Stimulated activated CD4-positive, alpha-beta T cell treated with anti-CD3 and anti-CD28 coated beads, Interleukin-2, amount 100 ng/mL, for 48 hours (primary cell): ENCODE data around the gene NHS.

ENCODE experiments used
- DNase-seq, 2 donors: peaks; one replicate each; pipeline ENCODE4 v3.0.0-alpha.2; 2020

NHS gene

GRCh38 chrX:17595456-17596035, 220.5 kb downstream of the NHS start:
- no peak for DNase-seq

GRCh38 chrX:17596061-17596460, 221.1 kb downstream of the NHS start:
- no peak for DNase-seq

GRCh38 chrX:17596546-17597205, 221.7 kb downstream of the NHS start:
- DNase-seq: no peak

- no peak for DNase-seq
Measured at GRCh38 chrX:17597327-17597726, 222.3 kb downstream of the NHS start.

DNA sequence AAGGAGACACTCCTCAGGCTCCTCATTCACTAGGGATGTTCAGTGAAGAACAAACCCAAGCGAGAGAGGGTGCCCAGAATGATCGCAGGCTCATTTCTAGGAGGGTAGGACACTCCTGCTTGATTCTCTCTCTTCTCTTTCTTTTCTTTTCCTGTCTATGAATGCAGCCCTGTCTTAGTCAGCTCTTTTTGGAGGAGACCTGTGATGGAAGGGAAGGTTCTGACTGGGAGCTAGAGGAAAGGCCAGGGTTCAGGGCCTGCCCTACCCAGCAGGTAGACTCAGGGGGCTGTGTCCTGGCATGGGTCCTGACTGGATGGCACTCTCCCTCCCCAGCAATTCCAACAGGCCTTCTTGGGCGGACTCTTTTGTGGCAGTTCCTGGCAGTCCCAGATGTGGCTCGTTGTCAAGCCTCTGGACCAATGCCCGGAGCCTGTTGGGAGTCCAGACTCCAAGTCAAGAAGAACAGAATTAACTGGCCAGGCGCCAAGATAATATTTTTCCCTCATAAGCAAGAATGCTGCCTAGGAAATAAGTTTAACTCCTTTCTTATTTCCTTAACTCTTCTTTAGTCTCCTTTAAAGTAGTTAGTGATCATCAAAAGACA, 222.9 kb downstream of the NHS start:
- no peak for DNase-seq

- no peak for DNase-seq
Measured at GRCh38 chrX:17601441-17602200, 226.6 kb downstream of the NHS start.

DNA sequence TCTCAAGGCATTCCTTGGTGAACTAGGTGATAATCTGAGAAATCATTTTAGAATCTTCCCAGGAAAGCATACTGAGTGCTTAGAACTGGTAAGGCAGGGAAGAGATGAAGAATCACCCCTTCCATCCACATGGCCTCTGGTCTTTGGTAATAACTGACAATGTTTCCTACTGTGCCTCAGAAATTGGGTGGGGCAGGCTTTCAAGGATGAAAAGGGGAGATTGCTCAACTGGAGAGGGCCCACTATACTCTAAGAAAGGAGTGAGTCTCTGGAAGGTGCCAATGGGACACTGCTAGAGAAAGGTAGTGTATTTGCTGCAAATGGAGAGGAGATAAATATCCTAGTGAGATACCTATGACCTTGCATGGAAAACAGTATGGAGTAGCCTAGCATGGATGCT, 227.2 kb downstream of the NHS start:
- no peak for DNase-seq

DNA sequence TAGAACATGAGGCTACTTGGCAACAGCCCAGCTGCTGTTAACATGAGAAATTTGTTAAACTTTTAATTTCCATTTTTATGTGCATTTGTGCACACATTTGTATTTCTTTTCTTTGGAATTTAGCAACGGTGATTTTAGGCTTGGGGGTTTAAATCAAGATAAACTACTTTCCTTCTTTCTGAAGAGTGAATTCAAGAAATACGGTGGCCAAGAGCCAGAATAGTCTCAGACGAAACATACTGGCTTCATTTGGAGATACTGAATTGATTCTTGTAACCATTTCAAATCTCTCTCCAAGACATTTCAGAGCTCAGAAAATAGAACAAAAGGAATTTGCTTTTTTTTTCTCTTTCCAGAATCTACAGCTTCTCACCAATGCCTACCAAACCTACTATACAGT, 228.2 kb downstream of the NHS start:
- DNase-seq: no peak

GRCh38 chrX:17605676-17606075, 230.7 kb downstream of the NHS start:
- DNase-seq: no peak

DNA sequence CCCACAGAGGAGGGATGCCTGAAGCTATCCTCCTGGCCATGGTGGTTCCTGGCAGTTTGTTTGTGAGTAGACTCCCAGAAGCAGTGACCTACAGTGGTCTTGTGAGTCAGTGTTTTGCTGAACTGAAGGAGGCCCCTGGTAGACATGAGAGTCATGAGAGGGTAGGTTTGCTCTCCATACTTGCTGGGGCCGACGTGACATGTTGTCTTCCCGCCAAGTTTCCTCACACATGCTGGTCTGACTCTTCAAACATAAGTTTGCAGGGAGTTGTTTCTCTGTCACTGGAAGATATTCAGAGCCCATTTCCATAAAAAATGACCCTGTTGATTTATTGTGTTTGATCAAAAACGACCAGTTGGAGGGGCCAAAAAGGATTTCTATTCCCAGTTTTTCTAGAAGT, 231.2 kb downstream of the NHS start:
- DNase-seq: no peak

- no peak for DNase-seq
Measured at GRCh38 chrX:17608888-17609287, 233.9 kb downstream of the NHS start.

- DNase-seq: no peak
Measured at GRCh38 chrX:17610788-17611187, 235.8 kb downstream of the NHS start.

GRCh38 chrX:17613979-17614588, 239.1 kb downstream of the NHS start:
- DNase-seq: no peak

DNA sequence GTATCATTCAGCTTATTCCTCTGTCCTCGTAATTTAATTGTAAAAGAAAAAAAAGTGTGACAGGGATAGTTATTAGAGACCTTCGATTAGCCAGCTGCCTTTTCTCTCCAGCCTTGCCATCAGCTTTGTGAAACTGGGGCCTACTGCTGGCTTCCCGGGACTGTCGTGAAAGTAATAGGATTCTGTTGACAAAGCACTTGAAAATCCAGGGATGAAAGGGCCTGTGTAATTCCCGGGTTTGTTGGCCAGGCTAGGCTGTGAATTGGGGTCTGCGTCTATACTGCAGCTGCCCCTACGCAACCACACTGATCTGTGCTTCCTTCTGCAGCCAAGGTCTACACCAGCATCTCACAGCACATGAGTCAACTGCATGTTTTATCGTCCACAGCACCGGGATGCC, 241.9 kb downstream of the NHS start:
- no peak for DNase-seq

- DNase-seq: no peak
Measured at GRCh38 chrX:17617806-17618205, 242.8 kb downstream of the NHS start.

GRCh38 chrX:17621566-17622270, 246.7 kb downstream of the NHS start:
- no peak for DNase-seq

GRCh38 chrX:17622331-17622730, 247.3 kb downstream of the NHS start:
- no peak for DNase-seq

GRCh38 chrX:17623750-17624149, 248.8 kb downstream of the NHS start:
- no peak for DNase-seq

DNA sequence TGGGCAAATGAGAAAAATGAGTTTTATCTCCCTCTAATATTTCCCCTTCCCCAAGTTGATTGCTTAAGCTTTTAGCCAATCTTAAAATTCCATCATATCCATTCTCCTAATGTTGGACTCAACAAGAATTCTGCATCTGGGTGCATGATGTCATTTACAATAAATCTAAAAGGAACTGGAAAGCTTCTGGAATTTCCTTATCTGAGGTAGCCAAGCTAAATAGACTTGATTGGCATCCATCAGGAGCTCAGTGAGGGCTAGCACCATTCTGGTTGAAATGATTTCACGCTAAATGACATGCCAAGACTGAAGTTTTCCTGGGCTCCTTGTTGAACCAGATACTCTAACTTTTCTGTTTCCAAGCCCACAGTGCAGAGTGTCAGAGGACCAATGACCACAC, 252.0 kb downstream of the NHS start:
- DNase-seq: no peak

DNA sequence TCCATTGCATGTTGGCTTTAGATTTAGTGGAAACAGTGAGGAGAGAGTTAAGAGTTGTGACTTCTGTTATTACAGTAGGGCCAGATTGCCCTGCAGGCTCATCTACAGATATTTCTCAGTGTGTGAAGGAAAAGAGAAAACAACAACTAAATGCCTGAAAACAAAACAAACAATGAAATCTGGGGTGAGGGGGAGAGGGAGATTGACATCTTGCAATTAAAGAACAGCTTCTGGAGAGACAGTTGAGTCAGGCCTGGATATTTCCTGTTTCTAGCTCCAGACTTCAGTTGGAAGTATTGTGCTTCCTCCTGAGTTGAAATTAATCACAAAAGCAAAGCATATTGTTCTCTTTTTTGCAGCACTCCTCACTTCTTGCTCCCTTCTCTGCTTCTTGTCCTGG, 254.0 kb downstream of the NHS start:
- DNase-seq: no peak

DNA sequence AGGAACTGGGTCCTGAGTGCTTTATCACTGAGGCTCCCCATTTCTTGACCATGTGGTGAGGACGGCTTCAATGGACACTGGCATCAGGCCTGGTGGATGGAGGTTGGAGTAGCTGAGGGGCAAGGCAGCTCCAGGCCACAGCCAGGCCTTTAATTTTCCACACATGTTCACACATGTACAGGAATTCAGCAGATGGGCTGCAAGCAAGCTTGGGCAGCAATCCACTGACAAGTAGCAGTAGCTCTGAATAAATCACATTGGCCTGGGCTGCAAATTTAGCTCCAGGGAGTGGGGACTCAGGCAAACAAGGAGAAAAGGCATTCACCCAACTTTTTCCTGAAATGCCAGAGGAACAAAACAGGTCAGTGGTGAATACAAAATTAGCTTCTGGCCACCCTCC, 254.5 kb downstream of the NHS start:
- no peak for DNase-seq

DNA sequence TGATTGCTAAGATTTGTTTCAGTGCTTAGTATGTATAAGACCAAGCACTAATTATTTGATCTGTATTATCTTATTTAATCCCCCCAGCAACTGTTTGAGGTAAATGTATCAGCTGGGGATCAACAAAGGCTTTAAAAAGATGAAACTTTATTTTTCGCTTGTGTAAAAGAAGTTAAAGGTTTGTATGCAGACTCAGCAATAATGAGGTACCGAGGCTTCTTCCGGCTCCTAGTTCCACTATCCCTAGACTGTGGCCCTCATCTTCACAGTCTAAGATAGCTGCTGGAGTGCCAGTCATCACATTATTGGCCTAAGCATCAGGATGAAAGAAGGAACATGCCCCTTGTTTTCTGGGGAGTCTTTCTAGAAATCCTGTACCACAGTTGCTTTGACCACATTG, 256.6 kb downstream of the NHS start:
- DNase-seq: no peak

GRCh38 chrX:17632942-17633341, 257.9 kb downstream of the NHS start:
- DNase-seq: no peak
